Gastrocnemius medialis (tissue), 4 donors: ENCODE data around the gene RCL1.
"Not testable (repeated sequence)": the region's sequence is repeated elsewhere in the genome, so short reads cannot be mapped to it uniquely, and the experiment has no call there.

Experiments used
- POLR2A ChIP-seq, 2 donors: fragments of 450-650 bp; IDR thresholded peaks; one replicate each; pipeline ENCODE4 v1.6.1; 2017; ENCODE audit warnings: antibody characterized with exemption in 2 of 2, mild to moderate bottlenecking in 2 of 2, moderate library complexity in 2 of 2
- TF ChIP-seq, protein P1 (sequence below), 5 experiments: fragments of 450-650 bp in 3 of 5; fragments of 200-600 bp in 2 of 5; sonication (generic) in 2 of 5; IDR thresholded peaks in 4 of 5; conservative IDR thresholded peaks in 1 of 5; 1 replicate in 4 of 5; 2 replicates in 1 of 5; pipeline ENCODE4 v1.5.1; 2016 to 2019; ENCODE audit warnings: antibody characterized with exemption in 5 of 5, mild to moderate bottlenecking in 3 of 5, moderate library complexity in 3 of 5

DNA sequence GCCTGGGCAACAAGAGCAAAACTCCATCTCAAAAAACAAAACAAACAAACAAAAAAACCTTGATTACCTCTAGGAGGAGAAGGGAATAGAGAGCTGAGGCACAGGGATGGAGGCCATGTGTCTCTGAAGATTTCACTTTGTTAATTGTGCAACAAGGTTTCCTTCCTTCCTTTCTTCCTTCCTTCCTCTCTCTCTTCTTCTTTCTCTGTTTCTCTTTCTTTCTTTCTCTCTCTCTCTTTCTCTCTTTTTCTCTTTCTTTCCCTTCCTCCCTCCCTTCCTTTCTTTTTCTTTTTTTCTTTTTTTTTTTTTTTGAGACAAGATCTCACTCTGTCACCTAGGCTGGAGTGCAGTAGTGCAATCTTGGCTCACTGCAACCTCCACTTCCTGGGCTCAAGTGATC is 38.2 kb upstream of the RCL1 start:
- TF ChIP-seq, protein P1, sequence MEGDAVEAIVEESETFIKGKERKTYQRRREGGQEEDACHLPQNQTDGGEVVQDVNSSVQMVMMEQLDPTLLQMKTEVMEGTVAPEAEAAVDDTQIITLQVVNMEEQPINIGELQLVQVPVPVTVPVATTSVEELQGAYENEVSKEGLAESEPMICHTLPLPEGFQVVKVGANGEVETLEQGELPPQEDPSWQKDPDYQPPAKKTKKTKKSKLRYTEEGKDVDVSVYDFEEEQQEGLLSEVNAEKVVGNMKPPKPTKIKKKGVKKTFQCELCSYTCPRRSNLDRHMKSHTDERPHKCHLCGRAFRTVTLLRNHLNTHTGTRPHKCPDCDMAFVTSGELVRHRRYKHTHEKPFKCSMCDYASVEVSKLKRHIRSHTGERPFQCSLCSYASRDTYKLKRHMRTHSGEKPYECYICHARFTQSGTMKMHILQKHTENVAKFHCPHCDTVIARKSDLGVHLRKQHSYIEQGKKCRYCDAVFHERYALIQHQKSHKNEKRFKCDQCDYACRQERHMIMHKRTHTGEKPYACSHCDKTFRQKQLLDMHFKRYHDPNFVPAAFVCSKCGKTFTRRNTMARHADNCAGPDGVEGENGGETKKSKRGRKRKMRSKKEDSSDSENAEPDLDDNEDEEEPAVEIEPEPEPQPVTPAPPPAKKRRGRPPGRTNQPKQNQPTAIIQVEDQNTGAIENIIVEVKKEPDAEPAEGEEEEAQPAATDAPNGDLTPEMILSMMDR (IDR thresholded peaks at IDR 0.05 in 4 of 5, conservative IDR thresholded peaks at IDR 0.05 in 1 of 5), result not testable (repeated sequence)
- TF ChIP-seq POLR2A (IDR thresholded peaks at IDR 0.05), result not testable (repeated sequence)
